ENCODE measurements around the gene ZFP92.

Gene ZFP92

GRCh38 chrX:153441296-153441695 is 30.0 kb downstream of the ZFP92 start:
- no peak for DNase-seq

- DNase-seq = no peak
Observed at GRCh38 chrX:153441981-153442380, 30.7 kb downstream of the ZFP92 start.

GRCh38 chrX:153442463-153442862 is 31.2 kb downstream of the ZFP92 start:
- DNase-seq = no peak

- DNase-seq = no peak
Observed at GRCh38 chrX:153443476-153444332, 32.4 kb downstream of the ZFP92 start.

GRCh38 chrX:153444333-153445011 is 33.2 kb downstream of the ZFP92 start:
- DNase-seq = no peak

- DNase-seq = no peak
Observed at GRCh38 chrX:153445106-153445855, 34.0 kb downstream of the ZFP92 start.

- no peak for DNase-seq
Observed at GRCh38 chrX:153445856-153446635, 34.8 kb downstream of the ZFP92 start, which contains the start of gene TREX2. TSS of gene TREX2 (minus strand) at chrX:153446056. CDS start at chrX:153445430, 626 bp downstream.

GRCh38 chrX:153446636-153446936 is 35.3 kb downstream of the ZFP92 start:
- DNase-seq = no peak

GRCh38 chrX:153446950-153447580 is 35.8 kb downstream of the ZFP92 start:
- DNase-seq = no peak

GRCh38 chrX:153447581-153447960 is 36.3 kb downstream of the ZFP92 start:
- no peak for DNase-seq

- DNase-seq = no peak
Observed at GRCh38 chrX:153448556-153449367, 37.5 kb downstream of the ZFP92 start.

GRCh38 chrX:153449368-153450113 is 38.3 kb downstream of the ZFP92 start:
- no peak for DNase-seq

GRCh38 chrX:153450114-153450948 is 39.1 kb downstream of the ZFP92 start:
- DNase-seq = no peak

- DNase-seq = no peak
Observed at GRCh38 chrX:153450949-153451277, 39.6 kb downstream of the ZFP92 start.

GRCh38 chrX:153454901-153455550 is 43.8 kb downstream of the ZFP92 start:
- no peak for DNase-seq

- DNase-seq = no peak
Observed at GRCh38 chrX:153455571-153455970, 44.3 kb downstream of the ZFP92 start.

GRCh38 chrX:153456161-153456560 is 44.9 kb downstream of the ZFP92 start:
- DNase-seq = no peak

GRCh38 chrX:153456704-153457103 is 45.4 kb downstream of the ZFP92 start:
- DNase-seq = no peak

- DNase-seq = no peak
Observed at GRCh38 chrX:153457136-153457825, 46.0 kb downstream of the ZFP92 start.

Measured in NCI-H2029 treated with DMSO at 0.1 percent for 48 hours (cell line).